HG02678 (cell line): ENCODE data around the gene TEX48.
A peak's percentile ranks its signal among the peaks of the same experiment; 100 is the strongest.

ENCODE experiments used
- ATAC-seq: cut with Tn5 transposase; IDR thresholded peaks from one replicate; pipeline ENCODE4 v1.9.1; 2021; ENCODE audit warnings: mild to moderate bottlenecking, moderate library complexity; ENCODE audit not compliant: unreplicated experiment

The TEX48 gene

GRCh38 chr9:114681594-114682332, at the start of gene TEX48:
Gene TEX48, minus strand, starts transcription at chr9:114682192. Its CDS starts 10,469 bp downstream, at chr9:114671723.
- ATAC-seq = peak; percentile 82

DNA sequence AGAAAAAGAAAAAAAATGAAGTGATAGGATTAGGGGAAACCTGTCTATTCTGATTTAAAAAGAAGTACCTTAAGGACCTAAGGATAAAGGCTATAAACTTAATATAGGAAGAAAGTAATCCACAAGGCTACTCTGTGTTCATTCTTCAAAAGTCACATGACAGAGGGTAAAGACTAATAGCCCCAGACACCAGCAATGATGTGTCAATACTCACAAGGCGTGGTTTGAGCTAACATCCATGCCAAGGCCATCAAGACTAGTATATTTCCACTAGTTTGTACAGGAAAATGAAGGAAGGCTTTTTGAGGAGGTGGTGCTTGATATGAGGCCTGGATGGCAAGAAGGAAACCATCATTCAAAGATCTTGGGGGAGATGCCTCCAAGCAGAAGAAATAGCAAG, 49.7 kb upstream of the TEX48 start:
- ATAC-seq = no peak

- ATAC-seq = no peak
Measured at GRCh38 chr9:114729706-114730105, 47.7 kb upstream of the TEX48 start.

- no peak for ATAC-seq
Measured at GRCh38 chr9:114725930-114726329, 43.9 kb upstream of the TEX48 start.

GRCh38 chr9:114724744-114725143, 42.8 kb upstream of the TEX48 start:
- no peak for ATAC-seq

DNA sequence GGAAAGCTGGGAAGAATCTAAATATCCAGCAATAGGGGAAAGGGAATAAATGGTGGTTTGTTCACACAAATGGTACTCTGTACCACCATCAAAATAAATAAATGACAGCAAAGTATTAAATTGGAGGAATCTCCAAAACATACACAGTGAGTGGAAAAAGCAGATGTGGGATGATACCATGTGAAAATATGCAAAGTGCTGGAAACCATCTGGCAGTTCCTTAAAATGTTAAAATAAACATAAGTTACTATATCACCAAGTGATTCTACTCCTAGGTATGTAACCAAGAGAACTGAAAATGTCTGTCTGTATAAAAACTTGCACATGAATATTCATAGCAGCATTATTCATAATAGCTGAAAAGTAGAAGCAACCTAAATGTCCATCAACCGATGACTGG, 41.9 kb upstream of the TEX48 start:
- no peak for ATAC-seq

- ATAC-seq = no peak
Measured at GRCh38 chr9:114722937-114723620, 41.1 kb upstream of the TEX48 start.

DNA sequence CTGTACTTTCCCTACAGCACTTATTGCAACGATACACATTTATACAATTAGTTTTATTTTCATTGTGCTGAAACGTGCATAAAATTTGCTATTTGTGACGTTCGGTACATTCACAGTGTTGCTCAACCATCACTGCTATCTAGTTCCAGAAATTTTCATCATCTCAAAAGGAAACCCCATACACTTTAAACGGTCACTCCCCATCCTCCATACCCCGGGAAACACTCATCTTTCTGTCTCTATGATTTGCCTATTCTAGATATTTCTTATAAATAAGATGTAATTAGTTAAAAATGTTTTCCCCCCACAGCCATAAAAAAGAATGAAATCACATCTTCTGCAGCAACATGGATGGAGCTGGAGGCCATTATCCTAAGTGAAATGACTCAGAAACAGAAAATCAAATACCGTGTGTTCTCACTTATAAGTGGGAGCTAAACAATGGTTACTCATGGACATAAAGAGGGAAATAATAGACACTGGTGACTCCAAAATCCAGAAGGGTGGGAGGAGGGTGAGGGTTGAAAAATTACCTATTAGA, 40.2 kb upstream of the TEX48 start:
- ATAC-seq = no peak

GRCh38 chr9:114721491-114722079, 39.6 kb upstream of the TEX48 start:
- ATAC-seq = no peak

DNA sequence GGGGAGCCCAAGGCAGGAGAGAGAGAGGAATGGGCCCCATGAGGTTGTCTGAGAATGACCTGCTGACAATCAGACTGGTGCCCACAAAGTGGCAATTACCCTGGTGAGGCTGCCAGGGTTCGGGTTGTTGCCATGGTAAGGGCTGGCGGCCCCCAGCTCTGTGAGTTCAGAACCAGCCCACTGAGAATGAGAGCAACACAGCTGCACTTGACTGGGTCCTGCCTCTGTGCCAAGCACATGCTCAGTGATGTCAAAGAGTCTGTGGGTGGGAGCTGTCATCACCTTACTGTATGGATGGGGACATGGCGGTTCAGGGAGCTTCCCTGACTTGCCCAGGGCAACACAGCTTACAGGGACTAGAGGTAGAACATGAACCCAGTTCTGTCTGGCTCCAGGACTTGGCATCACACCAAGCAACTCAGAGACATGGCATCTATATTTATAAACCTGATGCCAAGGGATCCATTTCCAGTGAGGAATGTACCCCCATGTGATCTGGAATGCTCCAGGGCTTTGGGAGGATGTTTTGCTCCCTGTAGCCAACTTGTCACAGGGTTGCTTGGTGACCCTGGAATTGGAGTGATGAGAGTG, 38.2 kb upstream of the TEX48 start:
- no peak for ATAC-seq

DNA sequence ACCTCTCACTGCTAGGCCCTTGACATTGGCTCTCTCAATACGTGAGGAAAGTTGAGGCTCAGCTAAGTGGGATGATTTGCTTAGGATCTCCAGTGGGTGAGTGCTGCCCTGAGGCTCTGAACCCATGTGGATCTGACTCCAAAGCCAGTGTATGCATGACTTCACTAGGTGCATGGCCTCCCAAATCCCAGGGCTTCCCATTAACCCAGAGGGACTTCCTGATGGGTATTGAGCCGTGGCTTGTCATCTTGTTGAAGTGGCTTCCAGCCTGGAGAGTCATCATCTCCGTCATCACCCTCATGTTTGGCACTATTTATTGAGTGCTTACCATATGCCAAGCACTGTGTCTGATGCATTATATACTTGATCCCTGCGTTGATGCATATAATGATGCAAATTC, 37.3 kb upstream of the TEX48 start:
- no peak for ATAC-seq

DNA sequence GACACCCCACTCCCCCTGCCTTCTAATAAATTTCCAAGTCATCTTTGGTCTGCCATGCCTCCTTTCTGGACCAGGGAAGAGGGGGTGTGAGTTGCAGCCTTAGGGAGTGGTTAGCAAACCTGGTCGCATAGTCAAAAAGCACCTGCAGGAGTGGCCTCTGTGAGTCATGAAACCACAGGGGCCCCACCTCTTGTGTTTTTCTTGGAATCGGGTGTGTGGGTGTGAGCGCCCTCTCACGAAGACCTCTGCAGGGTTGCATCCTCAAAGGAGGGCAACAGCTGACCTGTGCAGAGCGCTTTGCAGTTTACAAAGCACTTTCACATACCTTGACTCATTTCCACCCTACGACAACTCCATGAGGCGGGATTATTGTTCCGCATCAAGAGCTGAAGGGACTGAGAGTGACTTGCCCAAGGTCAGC, 36.8 kb upstream of the TEX48 start:
- peak; percentile 70 for ATAC-seq

DNA sequence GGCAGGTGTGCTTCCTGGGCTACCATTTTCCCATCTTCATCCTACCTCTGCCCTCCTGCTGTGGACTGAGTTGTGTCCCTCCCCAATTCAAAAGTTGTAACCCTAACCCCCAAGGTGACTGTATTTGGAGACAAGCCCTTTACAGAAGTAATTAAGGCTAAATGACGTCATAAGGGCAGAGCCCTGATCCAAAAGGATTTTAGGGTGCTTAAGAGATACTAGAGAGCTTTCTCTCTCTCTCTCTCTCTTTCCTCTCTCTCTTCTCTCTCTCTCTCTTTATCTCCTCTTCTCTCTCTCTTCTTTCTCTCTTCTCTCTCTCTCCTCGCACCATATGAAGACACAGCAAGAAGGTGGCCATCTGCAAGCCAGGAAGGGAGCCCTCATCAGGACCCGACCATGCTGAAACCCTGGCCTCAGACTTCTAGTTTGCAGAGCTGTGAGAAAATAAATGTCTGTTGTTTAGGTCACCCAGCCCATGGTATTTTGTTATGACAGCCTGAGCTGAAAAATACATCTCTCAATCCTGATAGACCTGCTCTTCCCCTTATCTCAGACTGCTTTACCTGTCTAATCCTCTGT, 36.0 kb upstream of the TEX48 start:
- no peak for ATAC-seq

GRCh38 chr9:114709636-114710035, 27.6 kb upstream of the TEX48 start:
- ATAC-seq = no peak

GRCh38 chr9:114706711-114707110, 24.7 kb upstream of the TEX48 start:
- ATAC-seq = no peak

- ATAC-seq = no peak
Measured at GRCh38 chr9:114701988-114702387, 20.0 kb upstream of the TEX48 start.

DNA sequence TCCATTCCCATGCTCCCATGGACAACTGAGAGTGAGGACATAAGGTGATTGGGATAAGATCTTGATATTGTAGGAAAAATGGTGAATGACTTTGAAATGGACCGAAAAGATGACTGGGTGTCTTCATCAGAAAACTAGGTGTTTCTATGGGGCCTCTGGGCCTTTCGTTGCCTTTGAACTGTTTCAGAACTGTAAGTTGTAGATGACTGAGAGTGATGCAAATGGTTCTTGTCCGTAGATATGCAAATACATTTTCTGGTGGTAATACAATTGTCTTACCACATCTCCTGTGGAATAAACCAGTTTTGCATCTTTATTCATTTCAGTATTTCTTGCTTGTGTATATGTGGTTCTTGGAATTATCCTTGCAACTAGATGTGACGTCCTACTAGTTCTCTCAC, 16.0 kb upstream of the TEX48 start:
- ATAC-seq = peak; percentile 46

GRCh38 chr9:114696814-114697544, 15.0 kb upstream of the TEX48 start:
- peak; percentile 62 for ATAC-seq

DNA sequence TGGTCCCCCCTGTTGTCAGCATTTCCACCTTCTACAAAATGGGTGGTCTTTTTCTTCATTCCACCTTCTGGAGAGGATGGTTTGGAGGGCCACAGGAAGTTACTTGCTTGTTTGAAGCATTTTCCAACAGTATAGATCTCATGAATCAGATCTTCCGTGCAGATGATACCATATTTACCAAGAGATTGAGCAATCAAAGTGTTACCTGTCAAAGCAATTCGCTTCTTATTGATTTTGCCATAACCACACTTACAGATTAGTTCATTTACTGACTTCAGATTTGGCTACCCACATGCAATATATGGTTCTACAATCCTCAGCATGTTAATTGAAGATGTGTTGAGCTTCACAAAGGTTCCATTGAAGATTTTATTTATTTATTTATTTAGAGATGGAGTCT, 14.0 kb upstream of the TEX48 start:
- no peak for ATAC-seq

GRCh38 chr9:114694719-114695269, 12.8 kb upstream of the TEX48 start:
- ATAC-seq = peak; percentile 28
